K562 (cell line): Measurements from ENCODE around the gene CPNE6. TPM values are rescaled to one million over a fixed set of nuclear protein-coding genes. Genes with fewer than 3 reads are reported as not detected.

Experiments
- CHD2 ChIP-seq: IDR thresholded peaks from 2 replicates; pipeline ENCODE4 v1.6.1; 2011; ENCODE audit warnings: low read depth, low read length
- CXXC5 ChIP-seq: fragments of 250-450 bp; sonication (Bioruptor Pico); IDR thresholded peaks from 2 replicates; pipeline ENCODE4 v1.8.0; 2022; ENCODE audit warnings: inconsistent platforms, mild to moderate bottlenecking, moderate library complexity
- EGR1 ChIP-seq: fragments of 450-650 bp; conservative IDR thresholded peaks from 2 replicates; pipeline ENCODE4 v1.6.1; 2017; ENCODE audit warnings: mild to moderate bottlenecking
- HNRNPLL ChIP-seq: fragments of 200-400 bp; formaldehyde crosslinking; IDR thresholded peaks from 2 replicates; pipeline ENCODE4 v1.6.1; 2017; ENCODE audit warnings: low read length, low read depth, mild to moderate bottlenecking; ENCODE audit not compliant: poor library complexity, severe bottlenecking
- PKNOX1 ChIP-seq: fragments of 450-650 bp; IDR thresholded peaks from 2 replicates; pipeline ENCODE4 v1.6.1; 2016
- RBM15 ChIP-seq: fragments of 200-400 bp; formaldehyde crosslinking; IDR thresholded peaks from 2 replicates; pipeline ENCODE4 v1.6.1; 2018; ENCODE audit warnings: mild to moderate bottlenecking, low read length, moderate library complexity; ENCODE audit not compliant: insufficient read depth
- SMAD3 ChIP-seq: fragments of 450-650 bp; formaldehyde crosslinking; conservative IDR thresholded peaks from 2 replicates; pipeline ENCODE4 v1.4.0; 2020; ENCODE audit warnings: mild to moderate bottlenecking
- ZNF224 ChIP-seq: sonication (generic); formaldehyde crosslinking; IDR thresholded peaks from 2 replicates; pipeline ENCODE4 v1.8.0; 2022; ENCODE audit warnings: mild to moderate bottlenecking, missing genetic modification reagents
- ZNF511 ChIP-seq: sonication (generic); formaldehyde crosslinking; IDR thresholded peaks from 2 replicates; pipeline ENCODE4 v1.8.0; 2022; ENCODE audit warnings: mild to moderate bottlenecking, missing genetic modification reagents
- polyA plus RNA-seq, 8 experiments: library from polyadenylated mRNA; depleted of rRNA in 4 of 8; stranded (reverse) in 5 of 8; unstranded in 3 of 8; fragments of >200 nt; fragmentation: Nextera tagmentation in 2 of 8; fragmentation: Illumina TruSeq in 1 of 8; extraction: Ambion mirVana in 2 of 8; extraction: Trizol in 1 of 8; gene quantifications; 2 replicates each; pipeline versions ENCODE4 v1.2.1 to v1.2.3, GENCODE V29; 2011 to 2014; ENCODE audit warnings: inconsistent platforms in 1 of 8, missing spikeins in 1 of 8
- total RNA-seq, 7 experiments: library from RNA; depleted of rRNA in 6 of 7; stranded (reverse); fragments of >200 nt in 6 of 7; fragmentation: Illumina TruSeq in 2 of 7; extraction: Trizol in 2 of 7; gene quantifications; 2 replicates each; pipeline versions ENCODE4 v1.2.1 to v1.2.3, GENCODE V29; 2011 to 2021; ENCODE audit warnings: low replicate concordance in 1 of 7
- TF ChIP-seq, protein P1 (sequence below): fragments of 450-650 bp; IDR thresholded peaks from 2 replicates; pipeline ENCODE4 v1.6.1; 2016; ENCODE audit warnings: mild to moderate bottlenecking, moderate library complexity
- TF ChIP-seq, protein P2 (sequence below): fragments of 250-450 bp; sonication (Bioruptor Pico); IDR thresholded peaks from 2 replicates; pipeline ENCODE4 v1.8.0; 2022; ENCODE audit warnings: inconsistent platforms

CPNE6 gene
- total and polyA plus RNA-seq, 9 of the 15 experiments (the other 6 are each of a cell fraction or from before 2014, with no cell fraction given) = not detected

GRCh38 chr14:24114532-24115421 lies 43.4 kb downstream of the CPNE6 start, which contains the start of the genes DCAF11 and NRL (continued):
- TF ChIP-seq RBM15 (no peak), SMAD3 (CRISPR knock-in tag) (0 out of 2 replicates have a peak, but pooled peaks have one; percentile 33), CHD2 (peak; percentile 95), PKNOX1 (peak; percentile 99), CXXC5 (CRISPR knock-in tag) (peak; percentile 82), HNRNPLL (peak; percentile 97), EGR1 (peak; percentile 98), ZNF224 (no peak), ZNF511 (CRISPR knock-in tag) (peak; percentile 66; the same call in 1 of the 2 replicates)
- TF ChIP-seq, protein P1, sequence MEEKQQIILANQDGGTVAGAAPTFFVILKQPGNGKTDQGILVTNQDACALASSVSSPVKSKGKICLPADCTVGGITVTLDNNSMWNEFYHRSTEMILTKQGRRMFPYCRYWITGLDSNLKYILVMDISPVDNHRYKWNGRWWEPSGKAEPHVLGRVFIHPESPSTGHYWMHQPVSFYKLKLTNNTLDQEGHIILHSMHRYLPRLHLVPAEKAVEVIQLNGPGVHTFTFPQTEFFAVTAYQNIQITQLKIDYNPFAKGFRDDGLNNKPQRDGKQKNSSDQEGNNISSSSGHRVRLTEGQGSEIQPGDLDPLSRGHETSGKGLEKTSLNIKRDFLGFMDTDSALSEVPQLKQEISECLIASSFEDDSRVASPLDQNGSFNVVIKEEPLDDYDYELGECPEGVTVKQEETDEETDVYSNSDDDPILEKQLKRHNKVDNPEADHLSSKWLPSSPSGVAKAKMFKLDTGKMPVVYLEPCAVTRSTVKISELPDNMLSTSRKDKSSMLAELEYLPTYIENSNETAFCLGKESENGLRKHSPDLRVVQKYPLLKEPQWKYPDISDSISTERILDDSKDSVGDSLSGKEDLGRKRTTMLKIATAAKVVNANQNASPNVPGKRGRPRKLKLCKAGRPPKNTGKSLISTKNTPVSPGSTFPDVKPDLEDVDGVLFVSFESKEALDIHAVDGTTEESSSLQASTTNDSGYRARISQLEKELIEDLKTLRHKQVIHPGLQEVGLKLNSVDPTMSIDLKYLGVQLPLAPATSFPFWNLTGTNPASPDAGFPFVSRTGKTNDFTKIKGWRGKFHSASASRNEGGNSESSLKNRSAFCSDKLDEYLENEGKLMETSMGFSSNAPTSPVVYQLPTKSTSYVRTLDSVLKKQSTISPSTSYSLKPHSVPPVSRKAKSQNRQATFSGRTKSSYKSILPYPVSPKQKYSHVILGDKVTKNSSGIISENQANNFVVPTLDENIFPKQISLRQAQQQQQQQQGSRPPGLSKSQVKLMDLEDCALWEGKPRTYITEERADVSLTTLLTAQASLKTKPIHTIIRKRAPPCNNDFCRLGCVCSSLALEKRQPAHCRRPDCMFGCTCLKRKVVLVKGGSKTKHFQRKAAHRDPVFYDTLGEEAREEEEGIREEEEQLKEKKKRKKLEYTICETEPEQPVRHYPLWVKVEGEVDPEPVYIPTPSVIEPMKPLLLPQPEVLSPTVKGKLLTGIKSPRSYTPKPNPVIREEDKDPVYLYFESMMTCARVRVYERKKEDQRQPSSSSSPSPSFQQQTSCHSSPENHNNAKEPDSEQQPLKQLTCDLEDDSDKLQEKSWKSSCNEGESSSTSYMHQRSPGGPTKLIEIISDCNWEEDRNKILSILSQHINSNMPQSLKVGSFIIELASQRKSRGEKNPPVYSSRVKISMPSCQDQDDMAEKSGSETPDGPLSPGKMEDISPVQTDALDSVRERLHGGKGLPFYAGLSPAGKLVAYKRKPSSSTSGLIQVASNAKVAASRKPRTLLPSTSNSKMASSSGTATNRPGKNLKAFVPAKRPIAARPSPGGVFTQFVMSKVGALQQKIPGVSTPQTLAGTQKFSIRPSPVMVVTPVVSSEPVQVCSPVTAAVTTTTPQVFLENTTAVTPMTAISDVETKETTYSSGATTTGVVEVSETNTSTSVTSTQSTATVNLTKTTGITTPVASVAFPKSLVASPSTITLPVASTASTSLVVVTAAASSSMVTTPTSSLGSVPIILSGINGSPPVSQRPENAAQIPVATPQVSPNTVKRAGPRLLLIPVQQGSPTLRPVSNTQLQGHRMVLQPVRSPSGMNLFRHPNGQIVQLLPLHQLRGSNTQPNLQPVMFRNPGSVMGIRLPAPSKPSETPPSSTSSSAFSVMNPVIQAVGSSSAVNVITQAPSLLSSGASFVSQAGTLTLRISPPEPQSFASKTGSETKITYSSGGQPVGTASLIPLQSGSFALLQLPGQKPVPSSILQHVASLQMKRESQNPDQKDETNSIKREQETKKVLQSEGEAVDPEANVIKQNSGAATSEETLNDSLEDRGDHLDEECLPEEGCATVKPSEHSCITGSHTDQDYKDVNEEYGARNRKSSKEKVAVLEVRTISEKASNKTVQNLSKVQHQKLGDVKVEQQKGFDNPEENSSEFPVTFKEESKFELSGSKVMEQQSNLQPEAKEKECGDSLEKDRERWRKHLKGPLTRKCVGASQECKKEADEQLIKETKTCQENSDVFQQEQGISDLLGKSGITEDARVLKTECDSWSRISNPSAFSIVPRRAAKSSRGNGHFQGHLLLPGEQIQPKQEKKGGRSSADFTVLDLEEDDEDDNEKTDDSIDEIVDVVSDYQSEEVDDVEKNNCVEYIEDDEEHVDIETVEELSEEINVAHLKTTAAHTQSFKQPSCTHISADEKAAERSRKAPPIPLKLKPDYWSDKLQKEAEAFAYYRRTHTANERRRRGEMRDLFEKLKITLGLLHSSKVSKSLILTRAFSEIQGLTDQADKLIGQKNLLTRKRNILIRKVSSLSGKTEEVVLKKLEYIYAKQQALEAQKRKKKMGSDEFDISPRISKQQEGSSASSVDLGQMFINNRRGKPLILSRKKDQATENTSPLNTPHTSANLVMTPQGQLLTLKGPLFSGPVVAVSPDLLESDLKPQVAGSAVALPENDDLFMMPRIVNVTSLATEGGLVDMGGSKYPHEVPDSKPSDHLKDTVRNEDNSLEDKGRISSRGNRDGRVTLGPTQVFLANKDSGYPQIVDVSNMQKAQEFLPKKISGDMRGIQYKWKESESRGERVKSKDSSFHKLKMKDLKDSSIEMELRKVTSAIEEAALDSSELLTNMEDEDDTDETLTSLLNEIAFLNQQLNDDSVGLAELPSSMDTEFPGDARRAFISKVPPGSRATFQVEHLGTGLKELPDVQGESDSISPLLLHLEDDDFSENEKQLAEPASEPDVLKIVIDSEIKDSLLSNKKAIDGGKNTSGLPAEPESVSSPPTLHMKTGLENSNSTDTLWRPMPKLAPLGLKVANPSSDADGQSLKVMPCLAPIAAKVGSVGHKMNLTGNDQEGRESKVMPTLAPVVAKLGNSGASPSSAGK = peak; percentile 92
- TF ChIP-seq, protein P2, sequence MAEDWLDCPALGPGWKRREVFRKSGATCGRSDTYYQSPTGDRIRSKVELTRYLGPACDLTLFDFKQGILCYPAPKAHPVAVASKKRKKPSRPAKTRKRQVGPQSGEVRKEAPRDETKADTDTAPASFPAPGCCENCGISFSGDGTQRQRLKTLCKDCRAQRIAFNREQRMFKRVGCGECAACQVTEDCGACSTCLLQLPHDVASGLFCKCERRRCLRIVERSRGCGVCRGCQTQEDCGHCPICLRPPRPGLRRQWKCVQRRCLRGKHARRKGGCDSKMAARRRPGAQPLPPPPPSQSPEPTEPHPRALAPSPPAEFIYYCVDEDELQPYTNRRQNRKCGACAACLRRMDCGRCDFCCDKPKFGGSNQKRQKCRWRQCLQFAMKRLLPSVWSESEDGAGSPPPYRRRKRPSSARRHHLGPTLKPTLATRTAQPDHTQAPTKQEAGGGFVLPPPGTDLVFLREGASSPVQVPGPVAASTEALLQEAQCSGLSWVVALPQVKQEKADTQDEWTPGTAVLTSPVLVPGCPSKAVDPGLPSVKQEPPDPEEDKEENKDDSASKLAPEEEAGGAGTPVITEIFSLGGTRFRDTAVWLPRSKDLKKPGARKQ (CRISPR knock-in tag) = no peak
